Spleen (tissue), 7 donors: Measurements from ENCODE around the gene TSPAN17.

Experiments
- CTCF ChIP-seq, 11 experiments: fragments of 200-600 bp in 7 of 11; fragments of 450-650 bp in 4 of 11; sonication (generic) in 4 of 11; IDR thresholded peaks in 8 of 11; conservative IDR thresholded peaks in 3 of 11; 1 replicate in 7 of 11; 2 replicates in 4 of 11; pipeline versions ENCODE4 v1.4.0 to v1.8.0; 2016 to 2021; ENCODE audit warnings: antibody characterized with exemption in 11 of 11, inconsistent platforms in 4 of 11, mild to moderate bottlenecking in 1 of 11
- POLR2A ChIP-seq, 3 donors: fragments of 450-650 bp; IDR thresholded peaks; one replicate each; pipeline ENCODE4 v1.5.1; 2017; ENCODE audit warnings: antibody characterized with exemption in 3 of 3, mild to moderate bottlenecking in 1 of 3
- donor health status: DM: no; HTN: no; CAD: no; lungs with moderate emphysema.
- donor health status: DM: no; HTN: no; CAD: no.
- donor health status: DM: no; HTN: no; CAD: no.

GRCh38 chr5:176624142-176624541 is 23.1 kb upstream of the TSPAN17 start:
- TF ChIP-seq CTCF (IDR thresholded peaks at IDR 0.05 in 8 of 11, conservative IDR thresholded peaks at IDR 0.05 in 3 of 11), result no peak
- no peak for TF ChIP-seq POLR2A (IDR thresholded peaks at IDR 0.05)
